H1 (cell line): ENCODE data around the gene HMHB1. TPM values are rescaled to one million over a fixed set of nuclear protein-coding genes. Genes with fewer than 3 reads are reported as not detected.

Experiments used
- BCL11A ChIP-seq, 2 experiments: IDR thresholded peaks; one replicate each; pipeline ENCODE4 v1.6.1; 2011; ENCODE audit warnings: low read depth in 2 of 2, low read length in 2 of 2, mild to moderate bottlenecking in 2 of 2
- CTCF ChIP-seq, 3 experiments: IDR thresholded peaks; 1 replicate in 2 of 3; 2 replicates in 1 of 3; pipeline versions ENCODE4 v1.5.1 to v1.6.1; 2011; ENCODE audit warnings: low read length in 3 of 3, mild to moderate bottlenecking in 3 of 3, inconsistent platforms in 2 of 3, low read depth in 1 of 3, moderate library complexity in 1 of 3; ENCODE audit not compliant: insufficient read depth in 1 of 3; ENCODE audit errors: control extremely low read depth in 1 of 3
- EGR1 ChIP-seq: IDR thresholded peaks from 2 replicates; pipeline ENCODE4 v1.6.1; 2011; ENCODE audit warnings: low read depth, low read length, borderline replicate concordance
- KDM1A ChIP-seq: fragments of 200-600, 300-600 bp; sonication (generic); IDR thresholded peaks from 2 replicates; pipeline ENCODE4 v1.7.1; 2016; ENCODE audit warnings: mild to moderate bottlenecking, low read length, borderline replicate concordance
- NRF1 ChIP-seq: IDR thresholded peaks from 2 replicates; pipeline ENCODE4 v1.6.1; 2011; ENCODE audit warnings: mild to moderate bottlenecking, low read depth, low read length, improper control_type of control experiment
- SP2 ChIP-seq: IDR thresholded peaks from 2 replicates; pipeline ENCODE4 v1.6.1; 2012; ENCODE audit warnings: mild to moderate bottlenecking, low read length, inconsistent platforms
- SRF ChIP-seq: IDR thresholded peaks from 2 replicates; pipeline ENCODE4 v1.6.1; 2011; ENCODE audit warnings: mild to moderate bottlenecking, low read depth, low read length, moderate library complexity
- TAF7 ChIP-seq: optimal IDR thresholded peaks from 2 replicates; pipeline ENCODE3; 2011; ENCODE audit warnings: low read depth, mild to moderate bottlenecking, inconsistent platforms, low read length, moderate library complexity, borderline replicate concordance
- TBP ChIP-seq: IDR thresholded peaks from 2 replicates; pipeline ENCODE4 v1.6.1; 2011; ENCODE audit warnings: low read depth, low read length, improper control_type of control experiment
- polyA plus RNA-seq, 7 experiments: library from polyadenylated mRNA; depleted of rRNA in 3 of 7; stranded (reverse) in 5 of 7; unstranded in 2 of 7; fragments of >200 nt in 5 of 7; fragments of 200-250 nt in 2 of 7; gene quantifications; 1 replicate in 5 of 7; 2 replicates in 1 of 7; 4 replicates in 1 of 7; pipeline versions ENCODE4 v1.2.1 to v1.2.3, GENCODE V29; 2011 to 2013; ENCODE audit warnings: missing spikeins in 2 of 7, mixed read lengths in 2 of 7
- total RNA-seq: library from RNA; stranded (reverse); fragmentation: NEBNext Ultra II Directional; extraction: Animal tissue kit (Norgen Biotek cat#: 25700); gene quantifications from 2 replicates; pipeline ENCODE4 v1.2.1, GENCODE V29; 2021

HMHB1 gene
- total and polyA plus RNA-seq, 2 of the 8 experiments (the other 6 are each of a cell fraction or from before 2014, with no cell fraction given): not detected

DNA sequence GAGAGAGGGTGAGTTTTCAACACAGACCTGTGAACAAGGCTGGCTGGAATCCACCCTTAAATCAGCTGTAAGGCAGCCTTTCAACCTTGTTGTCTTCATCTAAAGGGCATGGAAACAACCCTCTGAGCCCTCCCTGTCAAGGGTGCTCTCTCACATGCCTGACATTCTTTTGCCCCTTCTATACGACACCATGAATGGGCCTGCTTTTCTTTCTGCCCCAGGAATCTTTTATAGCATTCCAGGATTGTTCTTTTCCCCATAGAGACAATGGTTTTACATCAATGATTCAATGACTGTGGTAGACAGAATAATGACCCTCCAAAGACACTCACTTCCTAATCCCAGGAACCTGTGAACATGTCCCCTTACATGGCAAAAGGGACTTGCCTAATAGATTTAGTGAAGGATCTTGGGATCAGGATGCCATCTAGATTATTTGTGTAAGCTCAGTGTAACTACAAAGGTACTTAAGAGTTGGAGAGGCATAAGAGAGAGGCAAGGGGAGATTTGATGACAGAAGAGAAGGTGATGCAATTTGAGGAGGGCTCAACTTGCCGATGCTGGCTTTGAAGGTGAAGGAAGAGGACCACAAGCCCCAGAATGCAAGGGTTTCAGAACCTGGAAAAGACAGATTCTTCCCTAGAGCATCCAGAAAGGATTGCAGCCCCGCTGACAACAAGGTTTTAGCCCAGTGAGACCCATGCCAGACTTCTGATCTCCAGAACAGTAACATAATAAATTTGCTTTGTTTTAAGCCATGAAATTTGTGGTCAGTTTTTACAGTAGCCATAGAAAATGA lies 29.2 kb upstream of the HMHB1 start (continued):
- TF ChIP-seq CTCF (IDR thresholded peaks at IDR 0.05; ENCODE audit: control extremely low read depth in 1 of 3, insufficient read depth in 1 of 3, low read depth in 1 of 3, low read length in 3 of 3) (peak in 1 of 3 experiments; percentile 10; a peak in 1 of 4 replicates), TBP (no peak), TAF7 (no peak), BCL11A (IDR thresholded peaks at IDR 0.05; ENCODE audit: low read depth in 2 of 2, low read length in 2 of 2) (no peak), SRF (peak; percentile 39; the same call in 1 of the 2 replicates), SP2 (no peak), EGR1 (no peak), KDM1A (no peak), NRF1 (no peak)
